Transverse colon (tissue), 3 donors: ENCODE results near the gene MACC1.

Source experiments
- CTCF ChIP-seq, 5 experiments: fragments of 200-600 bp in 3 of 5; fragments of 450-650 bp in 2 of 5; sonication (generic) in 3 of 5; IDR thresholded peaks; 1 replicate in 2 of 5; 2 replicates in 3 of 5; pipeline ENCODE4 v1.5.1; 2016 to 2017; ENCODE audit warnings: antibody characterized with exemption in 5 of 5, inconsistent platforms in 3 of 5, mild to moderate bottlenecking in 2 of 5, moderate library complexity in 1 of 5
- POLR2A ChIP-seq: fragments of 450-650 bp; IDR thresholded peaks from one replicate; pipeline ENCODE4 v1.6.1; 2016; ENCODE audit warnings: antibody characterized with exemption, mild to moderate bottlenecking, moderate library complexity

GRCh38 chr7:20219446-20220292, 2.5 kb upstream of the MACC1 start:
- TF ChIP-seq POLR2A (peak; percentile 41), CTCF (IDR thresholded peaks at IDR 0.05) (peak in 1 of 5 experiments; percentile 27)
